Activated CD4-positive, alpha-beta T cell treated with anti-CD3 and anti-CD28 coated beads for 36 hours (primary cell): ENCODE measurements around the gene ARIH1. TPM values are rescaled to one million over a fixed set of nuclear protein-coding genes. Genes with fewer than 3 reads are reported as not detected.
"Not testable (repeated sequence)": the region's sequence is repeated elsewhere in the genome, so short reads cannot be mapped to it uniquely, and the experiment has no call there.

Experiments used
- ATAC-seq: fragments of 200-7000 bp; cut with Tn5 transposase; one replicate; pipeline ENCODE4 v1.10.0; 2021; ENCODE audit warnings: mild to moderate bottlenecking, moderate library complexity
- CTCF ChIA-PET: fragments of 350-600 bp; sonication (Branson Sonifier 250); formaldehyde crosslinking; loops from one replicate; lab custom pipeline; 2021; ENCODE audit warnings: antibody characterized with exemption; lab: Charles Lee
- POLR2A ChIA-PET: fragments of 350-600 bp; sonication (Branson Sonifier 250); formaldehyde crosslinking; loops from one replicate; lab custom pipeline; 2021; ENCODE audit warnings: antibody characterized with exemption, inconsistent platforms; lab: Charles Lee
- DNase-seq: peaks from one replicate; pipeline ENCODE4 v3.0.0-alpha.2; 2020
- H3K27ac Mint-ChIP-seq: one replicate; pipeline ENCODE4 v1.8.0; 2021; ENCODE audit warnings: mixed read lengths
- H3K27me3 Mint-ChIP-seq: one replicate; pipeline ENCODE4 v1.8.0; 2021; ENCODE audit warnings: mixed read lengths
- H3K36me3 Mint-ChIP-seq: one replicate; pipeline ENCODE4 v1.8.0; 2021; ENCODE audit warnings: low read depth, mixed read lengths
- H3K4me1 Mint-ChIP-seq: one replicate; pipeline ENCODE4 v1.8.0; 2021; ENCODE audit warnings: mixed read lengths
- H3K4me3 Mint-ChIP-seq: one replicate; pipeline ENCODE4 v1.8.0; 2021; ENCODE audit warnings: mild to moderate bottlenecking, moderate library complexity, mixed read lengths
- H3K9me3 Mint-ChIP-seq: one replicate; pipeline ENCODE4 v1.8.0; 2021; ENCODE audit warnings: low read depth, mixed read lengths
- intact Hi-C, 2 experiments: fragments of 100-400 bp; cut with DNase I in 1 of 2; cut with micrococcal nuclease in 1 of 2; formaldehyde crosslinking; loops; one replicate each; pipeline versions ENCODE4 v1.14.2 to v1.15.1; 2022 to 2024; cut with DNase I, micrococcal nuclease
- total RNA-seq, 2 experiments: library from RNA; stranded (reverse); gene quantifications; one replicate each; pipeline ENCODE4 v1.2.3, GENCODE V29; 2021

ARIH1 gene
- total RNA-seq, 2 experiments from 2014 or later: 177 to 195 TPM

DNA sequence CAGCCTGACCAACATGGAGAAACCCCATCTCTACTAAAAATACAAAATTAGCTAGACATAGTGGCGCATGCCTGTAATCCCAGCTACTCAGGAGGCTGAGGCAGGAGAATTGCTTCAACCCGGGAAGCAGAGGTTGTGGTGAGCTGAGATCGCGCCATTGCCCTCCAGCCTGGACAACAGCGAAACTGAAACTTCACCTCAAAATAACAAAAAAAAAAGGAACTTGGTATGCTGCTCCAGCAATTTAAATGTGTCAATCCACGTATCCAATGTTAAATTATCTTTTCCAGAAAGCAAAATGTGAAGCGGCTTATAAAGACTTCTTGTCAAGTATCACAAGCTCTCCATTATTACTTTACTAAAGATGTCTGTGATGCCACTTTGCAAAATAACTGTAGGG, 9.9 kb upstream of the ARIH1 start:
- Mint-ChIP-seq H3K4me3 (no peak overlapping the region), H3K27ac (no peak overlapping the region), H3K36me3 (no peaks in the 10 kb centered on the region), H3K4me1 (peaks cover 15% of the 10 kb centered on the region), H3K9me3 (no peaks in the 10 kb centered on the region), H3K27me3 (no peaks in the 10 kb centered on the region)
- DNase-seq (no peak), ATAC-seq (no peak)
- intact Hi-C loops: no loop called here
- CTCF ChIA-PET: interaction anchor here (0.6 to 1.9 kb wide), 8 partner anchors 9 to 374 kb away, joined by 3 to 9 read pairs (median 4); partner anchors contain the start of genes ARIH1 and CELF6
- POLR2A ChIA-PET: interaction anchor here (0.8 kb wide), 1 partner anchor 17 kb away, joined by 3 read pairs; no protein-coding TSS in a partner anchor

DNA sequence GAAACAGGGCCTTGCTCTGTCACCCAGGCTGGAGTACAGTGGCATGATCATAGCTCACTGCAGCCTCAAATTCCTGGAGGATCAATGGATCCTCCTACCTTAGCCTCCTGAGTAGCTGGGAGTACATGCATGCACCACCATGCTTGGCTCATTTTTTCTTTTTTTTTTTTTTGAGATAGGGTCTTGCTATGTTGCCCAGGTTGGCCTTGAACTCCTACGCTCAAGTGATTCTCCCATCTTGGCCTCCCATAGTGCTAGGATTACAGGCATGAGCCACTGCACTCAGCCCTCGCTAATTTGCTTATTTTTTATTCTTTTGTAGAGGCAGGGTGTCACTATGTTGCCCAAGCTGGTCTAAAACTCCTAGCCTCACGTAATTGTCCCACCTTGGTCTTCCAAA, 6.0 kb upstream of the ARIH1 start:
- no peak for DNase-seq
- peaks cover 10% of the 10 kb centered on the region for H3K4me1 Mint-ChIP-seq
- H3K27me3 Mint-ChIP-seq: no peaks in the 10 kb centered on the region
- intact Hi-C loops: no loop called here
- ChIA-PET CTCF (interaction anchor here (1.2 kb wide), 1 partner anchor 218 kb away, joined by 3 read pairs; the partner anchor contains the start of genes BBS4 and HIGD2B), POLR2A (no interaction called here)
- no peak overlapping the region for H3K27ac Mint-ChIP-seq
- H3K4me3 Mint-ChIP-seq: no peak overlapping the region
- H3K9me3 Mint-ChIP-seq: no peaks in the 10 kb centered on the region
- no peaks in the 10 kb centered on the region for H3K36me3 Mint-ChIP-seq
- no peak for ATAC-seq

DNA sequence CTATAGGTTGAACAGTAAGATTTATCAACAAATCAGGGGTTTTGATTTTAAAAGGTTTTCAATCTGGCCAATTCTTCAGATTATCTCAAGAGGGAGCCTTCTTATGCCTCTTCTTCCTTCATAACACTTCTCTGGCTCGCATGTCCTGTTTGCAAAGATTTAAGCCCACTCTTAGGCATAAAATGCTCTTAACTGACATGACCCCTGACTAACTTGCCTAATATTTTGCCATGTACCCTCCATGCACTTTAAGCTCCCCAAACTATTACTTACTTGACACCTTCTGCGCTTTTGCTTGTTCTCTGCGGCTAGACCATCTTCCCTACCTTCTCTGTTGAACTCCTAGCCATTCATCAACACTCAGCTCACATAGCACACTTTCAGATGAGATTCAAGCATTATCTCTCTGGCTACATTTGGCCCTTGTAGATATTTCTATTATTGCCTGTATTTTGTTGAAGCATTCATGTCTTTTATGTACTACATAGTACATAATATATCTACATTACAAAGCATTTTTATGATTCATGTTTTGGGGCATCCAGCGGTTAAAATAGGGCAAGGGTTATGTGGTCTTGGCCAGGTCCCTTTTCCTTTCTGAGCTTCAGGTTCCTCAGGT, 1.0 kb upstream of the ARIH1 start:
- CTCF ChIA-PET: interaction anchor here (0.6 to 1.9 kb wide), 8 partner anchors 8 to 159 kb away, joined by 3 to 9 read pairs (median 4); no protein-coding TSS in a partner anchor
- intact Hi-C loops: loop anchor here (1.0 to 10.0 kb wide), 8 partner anchors 11 to 1522 kb away; partner anchors contain the start of genes BBS4 (in 2 of the 2), HIGD2B (in 2 of the 2), CELF6 (in 1 of the 2) and HEXA (in 1 of the 2)
- peaks cover 30% of the 10 kb centered on the region for H3K4me1 Mint-ChIP-seq
- peaks cover 27% of the 10 kb centered on the region for H3K36me3 Mint-ChIP-seq
- ATAC-seq (no peak), DNase-seq (no peak)
- peak overlapping the region; percentile 81 for H3K27ac Mint-ChIP-seq
- H3K9me3 Mint-ChIP-seq: no peaks in the 10 kb centered on the region
- POLR2A ChIA-PET: interaction anchor here (0.6 to 1.7 kb wide), 7 partner anchors 10 to 246 kb away, joined by 3 to 11 read pairs (median 3); partner anchors contain the start of gene HEXA
- no peaks in the 10 kb centered on the region for H3K27me3 Mint-ChIP-seq
- H3K4me3 Mint-ChIP-seq: peak overlapping the region; percentile 92

DNA sequence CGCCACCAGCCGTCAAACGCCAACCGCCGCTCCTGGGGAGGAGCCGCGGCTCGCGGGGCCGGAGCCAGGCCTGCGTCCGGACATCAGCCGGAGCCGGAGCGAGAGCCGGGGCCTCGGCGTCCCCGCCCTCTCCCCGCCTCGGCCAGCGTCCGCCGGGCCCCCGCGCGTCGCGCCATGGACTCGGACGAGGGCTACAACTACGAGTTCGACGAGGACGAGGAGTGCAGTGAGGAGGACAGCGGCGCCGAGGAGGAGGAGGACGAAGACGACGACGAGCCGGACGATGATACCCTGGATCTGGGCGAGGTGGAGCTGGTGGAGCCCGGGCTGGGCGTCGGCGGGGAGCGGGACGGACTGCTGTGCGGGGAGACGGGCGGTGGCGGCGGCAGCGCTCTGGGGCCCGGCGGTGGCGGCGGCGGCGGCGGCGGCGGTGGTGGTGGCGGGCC, 359 bp downstream of the ARIH1 start:
- DNase-seq: no peak
- Mint-ChIP-seq H3K36me3 (peaks cover 41% of the 10 kb centered on the region), H3K27ac (peak overlapping the region; percentile 92), H3K4me1 (peaks cover 41% of the 10 kb centered on the region), H3K27me3 (no peaks in the 10 kb centered on the region), H3K4me3 (peak overlapping the region; percentile 92), H3K9me3 (no peaks in the 10 kb centered on the region)
- ChIA-PET CTCF (no interaction called here), POLR2A (no interaction called here)
- intact Hi-C loops: loop anchor here (1.0 to 10.0 kb wide), 12 partner anchors 98 to 1520 kb away; partner anchors contain the start of genes MYO9A (in 2 of the 2), SENP8 (in 2 of the 2), ADPGK (in 1 of the 2) and BBS4 (in 1 of the 2)
- peak; percentile 1 for ATAC-seq

DNA sequence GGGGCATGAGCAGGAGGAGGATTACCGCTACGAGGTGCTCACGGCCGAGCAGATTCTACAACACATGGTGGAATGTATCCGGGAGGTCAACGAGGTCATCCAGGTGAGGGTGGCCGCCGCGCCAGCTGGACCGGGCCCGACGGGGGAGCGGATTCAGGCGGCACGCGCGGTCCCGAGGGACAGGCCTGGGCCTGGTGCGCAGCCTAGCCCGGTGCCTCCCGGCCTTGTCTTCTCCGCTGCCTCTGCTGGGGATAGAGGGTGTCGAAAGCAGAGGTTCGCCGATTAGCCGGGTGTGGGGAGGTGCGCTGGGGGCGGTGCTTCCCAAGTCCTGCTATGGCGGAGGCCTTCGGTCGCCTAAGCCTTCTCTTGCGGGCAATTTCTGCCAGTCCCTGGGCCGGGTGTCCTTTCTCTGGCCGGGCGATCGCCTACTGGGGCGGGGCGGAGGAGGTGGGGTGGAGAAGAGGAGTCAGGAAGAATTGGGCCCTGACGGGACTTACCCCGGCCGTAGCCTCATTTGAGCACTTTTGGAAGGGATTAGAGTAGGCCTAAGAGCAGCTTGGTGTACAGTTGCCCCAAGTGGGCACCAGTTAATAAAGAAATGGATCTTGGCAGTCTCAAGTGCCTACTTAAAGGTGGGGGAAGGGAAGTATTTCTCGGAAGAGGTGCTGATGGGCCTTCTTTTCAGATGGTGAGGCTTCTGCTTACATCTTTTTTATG, 940 bp downstream of the ARIH1 start:
- peak; percentile 91 for DNase-seq
- POLR2A ChIA-PET: interaction anchor here (1.0 kb wide), 1 partner anchor 20 kb away, joined by 4 read pairs; no protein-coding TSS in a partner anchor
- Mint-ChIP-seq H3K36me3 (peaks cover 44% of the 10 kb centered on the region), H3K27ac (peak overlapping the region; percentile 92), H3K4me3 (peak overlapping the region; percentile 92), H3K27me3 (no peaks in the 10 kb centered on the region), H3K9me3 (no peaks in the 10 kb centered on the region), H3K4me1 (peaks cover 41% of the 10 kb centered on the region)
- intact Hi-C loops: loop anchor here (1.0 to 10.0 kb wide), 14 partner anchors 57 to 1520 kb away; partner anchors contain the start of genes MYO9A (in 2 of the 2), PARP6 (in 2 of the 2), SENP8 (in 2 of the 2) and ADPGK (in 1 of the 2)
- ATAC-seq: peak; percentile 73
- CTCF ChIA-PET: interaction anchor here (0.8 to 2.8 kb wide), 4 partner anchors 11 to 248 kb away, joined by 3 to 9 read pairs (median 4); no protein-coding TSS in a partner anchor

DNA sequence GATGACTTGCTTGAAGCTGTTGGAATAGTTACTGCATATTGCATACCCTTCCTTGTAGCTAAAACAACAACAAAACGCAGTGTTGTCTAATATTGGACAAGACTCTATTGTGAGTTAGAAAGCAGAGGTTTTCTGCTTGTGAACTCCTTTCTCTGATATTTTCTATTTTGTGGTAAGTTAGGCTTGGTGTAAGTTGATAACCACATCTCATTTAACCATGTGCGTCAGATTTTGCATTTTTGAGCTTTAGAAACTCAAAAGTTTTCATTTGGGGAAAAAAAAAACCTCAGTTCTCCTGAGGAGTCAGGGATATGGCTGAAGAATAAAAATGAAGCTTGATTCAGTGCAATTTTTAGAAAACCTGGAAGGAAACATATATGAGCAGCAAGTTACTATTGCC, 1.5 kb downstream of the ARIH1 start:
- H3K27ac Mint-ChIP-seq: peak overlapping the region; percentile 92
- intact Hi-C loops: loop anchor here (1.0 to 10.0 kb wide), 6 partner anchors 57 to 1519 kb away; partner anchors contain the start of genes MYO9A (in 1 of the 2), NEO1 (in 1 of the 2), PARP6 (in 1 of the 2) and PML (in 1 of the 2)
- ATAC-seq (no peak), DNase-seq (no peak)
- no peaks in the 10 kb centered on the region for H3K9me3 Mint-ChIP-seq
- no peaks in the 10 kb centered on the region for H3K27me3 Mint-ChIP-seq
- CTCF ChIA-PET: interaction anchor here (0.7 to 2.8 kb wide), 5 partner anchors 10 to 249 kb away, joined by 3 to 9 read pairs (median 3); no protein-coding TSS in a partner anchor
- peaks cover 49% of the 10 kb centered on the region for H3K36me3 Mint-ChIP-seq
- H3K4me3 Mint-ChIP-seq: peak overlapping the region; percentile 92
- peaks cover 46% of the 10 kb centered on the region for H3K4me1 Mint-ChIP-seq
- POLR2A ChIA-PET: interaction anchor here (0.6 to 1.0 kb wide), 5 partner anchors 19 to 1557 kb away, joined by 3 to 4 read pairs (median 4); no protein-coding TSS in a partner anchor

DNA sequence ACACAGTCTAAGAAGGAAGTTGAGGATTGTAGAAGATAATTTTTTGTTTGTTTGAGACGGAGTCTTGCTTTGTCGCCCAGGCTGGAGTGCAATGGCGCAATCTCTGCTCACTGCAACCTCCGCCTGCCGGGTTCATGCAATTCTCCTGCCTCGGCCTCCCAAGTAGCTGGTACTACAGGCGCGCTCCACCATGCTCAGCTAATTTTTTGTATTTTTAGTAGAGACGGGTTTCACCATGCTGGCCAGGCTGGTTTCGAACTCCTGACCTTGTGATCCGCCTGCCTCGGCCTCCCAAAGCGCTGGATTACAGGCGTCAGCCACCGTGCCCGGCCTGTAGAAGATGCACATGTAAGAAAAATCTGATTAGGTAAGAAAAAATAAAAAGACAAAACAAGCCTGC, 2.2 kb downstream of the ARIH1 start:
- intact Hi-C loops: loop anchor here (5.0 to 10.0 kb wide), 3 partner anchors 56 to 1518 kb away; partner anchors contain the start of genes NEO1 (in 1 of the 2), PML (in 1 of the 2) and STOML1 (in 1 of the 2)
- H3K27ac Mint-ChIP-seq: peak overlapping the region; percentile 86
- not testable (repeated sequence) for DNase-seq, H3K27me3 Mint-ChIP-seq, ATAC-seq, H3K9me3 Mint-ChIP-seq
- H3K4me1 Mint-ChIP-seq: peaks cover 52% of the 10 kb centered on the region
- peaks cover 55% of the 10 kb centered on the region for H3K36me3 Mint-ChIP-seq
- ChIA-PET POLR2A (interaction anchor here (0.6 to 0.7 kb wide), 4 partner anchors 30 to 1557 kb away, joined by 3 to 4 read pairs (median 4); no protein-coding TSS in a partner anchor), CTCF (interaction anchor here (0.7 to 2.8 kb wide), 2 partner anchors 9 to 102 kb away, joined by 3 to 9 read pairs; no protein-coding TSS in a partner anchor)
- H3K4me3 Mint-ChIP-seq: peak overlapping the region; percentile 92

DNA sequence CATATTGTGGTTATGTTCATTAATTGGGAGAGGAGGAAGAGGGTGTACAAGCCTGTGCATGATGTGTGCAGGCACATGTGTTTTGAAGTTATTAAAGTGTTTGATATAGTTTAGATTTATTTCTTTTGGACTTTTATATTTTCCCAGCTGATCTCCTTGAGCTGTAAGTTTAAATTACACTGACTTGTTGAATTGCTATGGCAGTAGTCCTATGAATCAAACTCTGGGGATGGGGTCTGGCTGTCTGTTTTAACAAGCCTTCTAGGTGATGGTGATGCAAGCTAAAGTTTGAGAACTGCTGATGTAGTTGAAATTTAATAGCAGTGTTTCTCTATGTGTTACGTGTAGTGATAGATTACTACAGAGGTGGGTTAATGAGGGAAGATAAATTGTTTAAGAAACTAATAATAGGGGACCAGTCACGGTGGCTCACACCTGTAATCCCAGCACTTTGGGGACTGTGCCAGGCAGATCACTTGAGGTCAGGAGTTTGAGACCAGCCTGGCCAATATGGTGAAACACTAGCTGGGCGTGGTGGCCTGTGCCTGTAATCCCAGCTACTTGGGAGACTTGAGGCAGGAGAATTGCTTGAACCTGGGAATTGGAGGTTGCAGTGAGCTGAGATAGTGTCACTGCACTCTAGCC, 7.0 kb downstream of the ARIH1 start:
- Mint-ChIP-seq H3K27ac (peak overlapping the region; percentile 45), H3K27me3 (no peaks in the 10 kb centered on the region), H3K9me3 (no peaks in the 10 kb centered on the region), H3K36me3 (peaks cover 60% of the 10 kb centered on the region), H3K4me1 (peaks cover 75% of the 10 kb centered on the region), H3K4me3 (no peak overlapping the region)
- DNase-seq: no peak
- intact Hi-C loops: no loop called here
- no peak for ATAC-seq
- CTCF ChIA-PET: interaction anchor here (1.4 kb wide), 1 partner anchor 8 kb away, joined by 4 read pairs; no protein-coding TSS in a partner anchor
- POLR2A ChIA-PET: interaction anchor here (0.5 to 0.9 kb wide), 2 partner anchors 16 to 255 kb away, joined by 3 read pairs; no protein-coding TSS in a partner anchor

DNA sequence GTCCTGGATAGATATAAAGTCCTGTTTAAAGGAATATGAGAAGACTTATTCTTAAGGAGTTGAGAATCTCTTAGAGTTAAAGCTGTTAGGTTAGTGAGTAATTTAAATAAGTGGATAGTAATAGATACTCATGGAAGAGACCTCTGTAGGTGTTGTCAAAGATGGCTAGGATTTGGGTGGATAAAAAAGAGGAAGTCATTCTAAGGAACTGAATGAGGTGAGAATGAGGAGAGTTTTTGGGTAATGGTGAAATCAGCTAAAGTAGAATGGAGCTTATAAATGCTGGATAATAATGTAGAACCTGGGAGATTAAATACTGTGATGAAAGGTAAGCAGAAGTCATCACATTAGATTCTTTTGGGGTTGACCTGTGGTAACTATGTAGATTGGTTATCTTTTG, 8.1 kb downstream of the ARIH1 start:
- CTCF ChIA-PET: interaction anchor here (0.6 to 0.8 kb wide), 3 partner anchors 14 to 209 kb away, joined by 3 read pairs; no protein-coding TSS in a partner anchor
- H3K36me3 Mint-ChIP-seq: peaks cover 48% of the 10 kb centered on the region
- H3K27me3 Mint-ChIP-seq: no peaks in the 10 kb centered on the region
- no peak for DNase-seq
- H3K9me3 Mint-ChIP-seq: no peaks in the 10 kb centered on the region
- intact Hi-C loops: no loop called here
- POLR2A ChIA-PET: interaction anchor here (0.9 to 1.7 kb wide), 3 partner anchors 9 to 17 kb away, joined by 3 to 5 read pairs (median 3); no protein-coding TSS in a partner anchor
- peaks cover 69% of the 10 kb centered on the region for H3K4me1 Mint-ChIP-seq
- H3K4me3 Mint-ChIP-seq: no peak overlapping the region
- H3K27ac Mint-ChIP-seq: peak overlapping the region; percentile 35
- no peak for ATAC-seq

DNA sequence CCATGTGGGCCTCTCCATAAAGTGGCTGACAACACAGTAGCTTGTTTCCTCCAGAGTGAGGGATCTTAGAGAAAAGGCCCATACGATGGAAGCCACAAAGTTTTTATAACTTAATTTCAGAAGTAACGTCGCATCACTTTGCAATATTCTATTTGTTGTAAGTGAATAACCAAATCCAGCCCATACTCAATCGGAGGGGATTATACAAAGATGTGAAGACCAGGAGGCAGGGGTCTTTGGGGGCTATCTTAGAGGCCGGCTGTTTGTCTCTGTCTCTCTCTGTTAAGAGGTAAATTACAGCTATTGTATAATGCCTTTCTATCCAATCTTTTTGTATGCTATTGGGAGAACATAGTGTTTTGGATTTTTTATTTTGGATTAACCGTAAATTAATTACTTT, 9.1 kb downstream of the ARIH1 start:
- CTCF ChIA-PET: no interaction called here
- POLR2A ChIA-PET: interaction anchor here (0.6 to 1.7 kb wide), 4 partner anchors 10 to 257 kb away, joined by 3 to 5 read pairs (median 4); no protein-coding TSS in a partner anchor
- DNase-seq: no peak

More for the DNA sequence above, 9.1 kb downstream of the ARIH1 start:
- H3K4me3 Mint-ChIP-seq: no peak overlapping the region
- intact Hi-C loops: no loop called here
- no peak for ATAC-seq
- no peaks in the 10 kb centered on the region for H3K27me3 Mint-ChIP-seq
- H3K27ac Mint-ChIP-seq: no peak overlapping the region
- peaks cover 42% of the 10 kb centered on the region for H3K36me3 Mint-ChIP-seq
- H3K9me3 Mint-ChIP-seq: no peaks in the 10 kb centered on the region
- peaks cover 69% of the 10 kb centered on the region for H3K4me1 Mint-ChIP-seq
